PC-9 (cell line): ENCODE results near the gene KCNIP1. TPM values are rescaled to one million over a fixed set of nuclear protein-coding genes. Genes with fewer than 3 reads are reported as not detected.
A peak's percentile ranks its signal among the peaks of the same experiment; 100 is the strongest.

Source experiments
- BruUV-seq: library from RNA; stranded (reverse); fragments of 400-500 nt; replicated peaks from 2 replicates; lab custom pipeline; 2021; lab: Mats Ljungman, UMichigan
- CTCF ChIA-PET: fragments of 300-600 bp; sonication (Branson Sonifier 250); formaldehyde crosslinking; loops from one replicate; lab custom pipeline; 2022; ENCODE audit warnings: antibody characterized with exemption; lab: Charles Lee
- POLR2A ChIA-PET: fragments of 300-600 bp; sonication (Branson Sonifier 250); formaldehyde crosslinking; loops from one replicate; lab custom pipeline; 2022; ENCODE audit warnings: antibody characterized with exemption; ENCODE audit not compliant: unreplicated experiment; lab: Charles Lee
- DNase-seq, 2 experiments: peaks; one replicate each; pipeline versions ENCODE4 v3.0.0 to v3.0.0-alpha.2; 2015 to 2022; ENCODE audit warnings: mixed read lengths in 1 of 2
- H2AFZ ChIP-seq: fragments of 200-600 bp; sonication (generic); 2 replicates; pipeline ENCODE4 v1.8.1; 2017; ENCODE audit warnings: antibody characterized with exemption
- H3F3A ChIP-seq: fragments of 200-600 bp; sonication (generic); 2 replicates; pipeline ENCODE4 v1.8.1; 2017; ENCODE audit warnings: antibody characterized with exemption, mild to moderate bottlenecking, low read depth; ENCODE audit not compliant: insufficient read depth
- H3K27ac ChIP-seq: fragments of 200-600 bp; sonication (generic); 2 replicates; pipeline ENCODE4 v1.6.1; 2016; ENCODE audit warnings: mixed run types
- H3K27me3 ChIP-seq: fragments of 200-600 bp; sonication (generic); 2 replicates; pipeline ENCODE4 v1.6.1; 2016; ENCODE audit warnings: low read depth, mixed run types; ENCODE audit not compliant: insufficient read depth
- H3K36me3 ChIP-seq: fragments of 200-600 bp; sonication (generic); 2 replicates; pipeline ENCODE4 v1.6.1; 2016; ENCODE audit warnings: low read depth, mixed run types
- H3K4me1 ChIP-seq: fragments of 200-600 bp; sonication (generic); replicated peaks from 2 replicates; pipeline ENCODE4 v1.6.1; 2016; ENCODE audit warnings: mixed run types; ENCODE audit not compliant: insufficient read depth
- H3K4me2 ChIP-seq: fragments of 200-600 bp; sonication (generic); 2 replicates; pipeline ENCODE4 v1.6.1; 2017; ENCODE audit warnings: mixed run types
- H3K4me3 ChIP-seq: fragments of 200-600 bp; sonication (generic); 2 replicates; pipeline ENCODE4 v1.6.1; 2016; ENCODE audit warnings: mixed run types
- H3K79me2 ChIP-seq: fragments of 200-600 bp; sonication (generic); 2 replicates; pipeline ENCODE4 v1.6.1; 2017; ENCODE audit warnings: low read depth, mixed run types
- H3K9me2 ChIP-seq: fragments of 200-600 bp; sonication (generic); 2 replicates; pipeline ENCODE4 v1.8.1; 2017; ENCODE audit warnings: mild to moderate bottlenecking; ENCODE audit not compliant: insufficient read depth
- H3K9me3 ChIP-seq: fragments of 200-600 bp; sonication (generic); 2 replicates; pipeline ENCODE4 v1.8.1; 2016; ENCODE audit warnings: low read depth; ENCODE audit not compliant: insufficient read depth
- H4K20me1 ChIP-seq: fragments of 200-600 bp; sonication (generic); 2 replicates; pipeline ENCODE4 v1.8.1; 2017; ENCODE audit not compliant: insufficient read depth
- CTCF ChIP-seq: fragments of 200-600 bp; sonication (generic); conservative IDR thresholded peaks from 2 replicates; pipeline ENCODE4 v1.6.1; 2017; ENCODE audit warnings: mixed run types, antibody characterized with exemption, mild to moderate bottlenecking, moderate library complexity
- EZH2 ChIP-seq: fragments of 200-600 bp; sonication (generic); IDR thresholded peaks from 2 replicates; pipeline ENCODE4 v1.8.0; 2017; ENCODE audit warnings: antibody characterized with exemption, low read depth
- intact Hi-C: fragments of 100-400 bp; cut with micrococcal nuclease; formaldehyde crosslinking; loops from one replicate; pipeline ENCODE4 v1.10.0; 2022; ENCODE audit not compliant: unreplicated experiment
- total RNA-seq: library from RNA; stranded (reverse); gene quantifications from 2 replicates; pipeline ENCODE4 v1.2.3, GENCODE V29; 2021

Gene KCNIP1
- total RNA-seq, 1 experiment from 2014 or later: not detected

GRCh38 chr5:170631466-170632195 is 127.8 kb downstream of the KCNIP1 start:
- no peak overlapping the region for H2AFZ ChIP-seq
- no peaks in the 10 kb centered on the region for H4K20me1 ChIP-seq
- TF ChIP-seq CTCF (no peak), EZH2 (no peak)
- H3K4me2 ChIP-seq: no peak overlapping the region
- no peaks in the 10 kb centered on the region for H3K9me2 ChIP-seq
- H3K4me1 ChIP-seq: peaks cover 11% of the 10 kb centered on the region
- BruUV-seq: no TSS peak
- H3F3A ChIP-seq: peaks cover 12% of the 10 kb centered on the region; the same call in 1 of the 2 replicates
- H3K27me3 ChIP-seq: no peaks in the 10 kb centered on the region
- peak in 1 of 2 experiments; percentile 33 for DNase-seq
- CTCF ChIA-PET: interaction anchor here (0.6 kb wide), 1 partner anchor 402 kb away, joined by 3 read pairs; no protein-coding TSS in a partner anchor
- POLR2A ChIA-PET: no interaction called here
- no peak overlapping the region for H3K27ac ChIP-seq
- H3K36me3 ChIP-seq: no peaks in the 10 kb centered on the region
- H3K79me2 ChIP-seq: no peaks in the 10 kb centered on the region
- H3K4me3 ChIP-seq: no peak overlapping the region
- no peaks in the 10 kb centered on the region for H3K9me3 ChIP-seq
- intact Hi-C loops: loop anchor here (2.0 to 10.0 kb wide), 4 partner anchors 197 to 1644 kb away; no protein-coding TSS in a partner anchor

- TF ChIP-seq EZH2 (no peak), CTCF (no peak)
- Histone ChIP-seq H3K79me2 (no peaks in the 10 kb centered on the region), H3K4me3 (peak overlapping the region; percentile 55; the same call in 1 of the 2 replicates), H3K27ac (no peak overlapping the region), H3K4me1 (peaks cover 11% of the 10 kb centered on the region), H3K4me2 (peak overlapping the region; percentile 83), H3F3A (peaks cover 12% of the 10 kb centered on the region; the same call in 1 of the 2 replicates), H4K20me1 (no peaks in the 10 kb centered on the region), H2AFZ (no peak overlapping the region), H3K27me3 (no peaks in the 10 kb centered on the region), H3K36me3 (no peaks in the 10 kb centered on the region), H3K9me3 (no peaks in the 10 kb centered on the region), H3K9me2 (no peaks in the 10 kb centered on the region)
- BruUV-seq: no TSS peak
- ChIA-PET CTCF (no interaction called here), POLR2A (no interaction called here)
- intact Hi-C loops: loop anchor here (2.0 to 10.0 kb wide), 4 partner anchors 198 to 1645 kb away; no protein-coding TSS in a partner anchor
- no peak for DNase-seq
These were observed 128.6 kb downstream of the KCNIP1 start for GRCh38 chr5:170632266-170632984.

GRCh38 chr5:170632985-170633234 is 129.1 kb downstream of the KCNIP1 start:
- peaks cover 11% of the 10 kb centered on the region for H3K4me1 ChIP-seq
- peak overlapping the region; percentile 55 for H3K4me3 ChIP-seq
- DNase-seq: no peak
- H3F3A ChIP-seq: peaks cover 12% of the 10 kb centered on the region; the same call in 1 of the 2 replicates
- no peaks in the 10 kb centered on the region for H3K36me3 ChIP-seq
- H3K4me2 ChIP-seq: peak overlapping the region; percentile 83
- no TSS peak for BruUV-seq
- ChIA-PET CTCF (interaction anchor here (0.8 kb wide), 1 partner anchor 407 kb away, joined by 3 read pairs; no protein-coding TSS in a partner anchor), POLR2A (no interaction called here)
- H3K9me3 ChIP-seq: no peaks in the 10 kb centered on the region
- H4K20me1 ChIP-seq: no peaks in the 10 kb centered on the region
- 0 out of 2 replicates have a peak overlapping the region, but pooled peaks have one; percentile 66 for H2AFZ ChIP-seq
- H3K27ac ChIP-seq: peak overlapping the region; percentile 60
- TF ChIP-seq CTCF (peak; percentile 99), EZH2 (no peak)
- intact Hi-C loops: loop anchor here (1.0 to 10.0 kb wide), 5 partner anchors 198 to 1646 kb away; no protein-coding TSS in a partner anchor
- H3K9me2 ChIP-seq: no peaks in the 10 kb centered on the region
- H3K27me3 ChIP-seq: no peaks in the 10 kb centered on the region
- no peaks in the 10 kb centered on the region for H3K79me2 ChIP-seq
